Smooth muscle cell (in vitro differentiated cells): Measurements from ENCODE around the gene SHROOM4. TPM values are rescaled to one million over a fixed set of nuclear protein-coding genes. Genes with fewer than 3 reads are reported as not detected.

Experiments used
- DNase-seq: peaks from one replicate; lab custom pipeline; 2025; ENCODE audit not compliant: unreplicated experiment; lab: John Stamatoyannopoulos, UW
- H2AFZ ChIP-seq: fragments of 200-600 bp; sonication (generic); 2 replicates; pipeline ENCODE4 v1.6.0; 2016; ENCODE audit warnings: antibody characterized with exemption, low read depth, mild to moderate bottlenecking
- H3F3A ChIP-seq: fragments of 200-600 bp; sonication (generic); 2 replicates; pipeline ENCODE4 v1.6.0; 2017; ENCODE audit warnings: antibody characterized with exemption, low read depth
- H3K27ac ChIP-seq: fragments of 200-600 bp; sonication (generic); 2 replicates; pipeline ENCODE4 v1.5.1; 2016; ENCODE audit warnings: low read depth, mild to moderate bottlenecking
- H3K27me3 ChIP-seq: fragments of 200-600 bp; sonication (generic); 2 replicates; pipeline ENCODE4 v1.6.1; 2016; ENCODE audit warnings: low read depth, mild to moderate bottlenecking
- H3K36me3 ChIP-seq: fragments of 200-600 bp; sonication (generic); 2 replicates; pipeline ENCODE4 v1.5.1; 2016; ENCODE audit warnings: low read depth
- H3K4me1 ChIP-seq: fragments of 200-600 bp; sonication (generic); 2 replicates; pipeline ENCODE4 v1.5.1; 2016; ENCODE audit warnings: low read depth
- H3K4me2 ChIP-seq: fragments of 200-600 bp; sonication (generic); 2 replicates; pipeline ENCODE4 v1.6.0; 2016; ENCODE audit warnings: mild to moderate bottlenecking
- H3K4me3 ChIP-seq: fragments of 200-600 bp; sonication (generic); 2 replicates; pipeline ENCODE4 v1.5.1; 2016; ENCODE audit warnings: mild to moderate bottlenecking
- H3K79me2 ChIP-seq: fragments of 200-600 bp; sonication (generic); 2 replicates; pipeline ENCODE4 v1.6.0; 2016; ENCODE audit warnings: low read depth, mild to moderate bottlenecking
- H3K9ac ChIP-seq: fragments of 200-600 bp; sonication (generic); 2 replicates; pipeline ENCODE4 v1.6.0; 2016; ENCODE audit warnings: low read depth
- H3K9me3 ChIP-seq: fragments of 200-600 bp; sonication (generic); replicated peaks from 2 replicates; pipeline ENCODE4 v1.5.1; 2016; ENCODE audit warnings: low read depth
- H4K20me1 ChIP-seq: fragments of 200-600 bp; sonication (generic); 2 replicates; pipeline ENCODE4 v1.6.0; 2016; ENCODE audit warnings: low read depth
- WGBS: methylation state at CpG from one replicate; pipeline ENCODE4 v1.1.7; 2016; ENCODE audit warnings: low lambda C conversion rate; 5-methylcytosine and 5-hydroxymethylcytosine counted together
- polyA plus RNA-seq: library from polyadenylated mRNA; unstranded; fragments of >200 nt; fragmentation: Nextera tagmentation; extraction: Ambion mirVana; gene quantifications from 2 replicates; pipeline ENCODE4 v1.2.1, GENCODE V29; 2016
- total RNA-seq: library from RNA; depleted of rRNA; stranded (reverse); fragments of >200 nt; gene quantifications from 2 replicates; pipeline ENCODE4 v1.2.3, GENCODE V29; 2014
- TF ChIP-seq, protein P1 (sequence below): fragments of 200-600 bp; sonication (generic); IDR thresholded peaks from 2 replicates; pipeline ENCODE4 v1.5.1; 2017; ENCODE audit warnings: borderline replicate concordance, mild to moderate bottlenecking, antibody characterized with exemption; ENCODE audit not compliant: insufficient read depth, poor library complexity, severe bottlenecking

Gene SHROOM4
- total and polyA plus RNA-seq, 2 experiments from 2014 or later = 1.1 to 7.9 TPM

DNA sequence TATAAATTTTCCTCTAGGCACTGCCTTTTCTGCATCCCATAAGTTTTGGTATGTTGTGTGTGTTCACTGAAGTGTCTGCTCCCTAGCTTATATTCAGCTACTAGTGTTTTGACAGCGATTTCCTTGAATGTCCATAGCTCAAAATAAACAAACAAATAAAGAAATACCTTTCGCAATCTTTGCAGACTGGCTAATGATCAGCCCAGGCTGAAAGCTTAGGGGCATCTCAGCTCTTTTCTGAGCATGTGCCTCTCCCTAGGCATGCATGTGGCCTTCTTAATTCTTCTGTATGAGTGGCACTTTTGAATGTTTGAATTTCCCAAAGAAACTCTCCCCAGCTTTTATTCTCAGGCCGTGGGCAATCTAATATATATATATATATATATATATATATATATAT lies 44.6 kb upstream of the SHROOM4 start:
- Histone ChIP-seq H3K4me1 (no peaks in the 10 kb centered on the region), H3K27ac (no peak overlapping the region), H3K9ac (no peak overlapping the region), H2AFZ (no peak overlapping the region), H3K36me3 (no peaks in the 10 kb centered on the region), H3F3A (no peaks in the 10 kb centered on the region), H3K27me3 (no peaks in the 10 kb centered on the region), H4K20me1 (no peaks in the 10 kb centered on the region), H3K79me2 (no peaks in the 10 kb centered on the region), H3K4me3 (no peak overlapping the region), H3K4me2 (no peak overlapping the region), H3K9me3 (no peaks in the 10 kb centered on the region)
- no peak for DNase-seq
- 78% methylated on average over 3 of the region's 3 CpGs for WGBS
- TF ChIP-seq, protein P1, sequence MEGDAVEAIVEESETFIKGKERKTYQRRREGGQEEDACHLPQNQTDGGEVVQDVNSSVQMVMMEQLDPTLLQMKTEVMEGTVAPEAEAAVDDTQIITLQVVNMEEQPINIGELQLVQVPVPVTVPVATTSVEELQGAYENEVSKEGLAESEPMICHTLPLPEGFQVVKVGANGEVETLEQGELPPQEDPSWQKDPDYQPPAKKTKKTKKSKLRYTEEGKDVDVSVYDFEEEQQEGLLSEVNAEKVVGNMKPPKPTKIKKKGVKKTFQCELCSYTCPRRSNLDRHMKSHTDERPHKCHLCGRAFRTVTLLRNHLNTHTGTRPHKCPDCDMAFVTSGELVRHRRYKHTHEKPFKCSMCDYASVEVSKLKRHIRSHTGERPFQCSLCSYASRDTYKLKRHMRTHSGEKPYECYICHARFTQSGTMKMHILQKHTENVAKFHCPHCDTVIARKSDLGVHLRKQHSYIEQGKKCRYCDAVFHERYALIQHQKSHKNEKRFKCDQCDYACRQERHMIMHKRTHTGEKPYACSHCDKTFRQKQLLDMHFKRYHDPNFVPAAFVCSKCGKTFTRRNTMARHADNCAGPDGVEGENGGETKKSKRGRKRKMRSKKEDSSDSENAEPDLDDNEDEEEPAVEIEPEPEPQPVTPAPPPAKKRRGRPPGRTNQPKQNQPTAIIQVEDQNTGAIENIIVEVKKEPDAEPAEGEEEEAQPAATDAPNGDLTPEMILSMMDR = no peak

DNA sequence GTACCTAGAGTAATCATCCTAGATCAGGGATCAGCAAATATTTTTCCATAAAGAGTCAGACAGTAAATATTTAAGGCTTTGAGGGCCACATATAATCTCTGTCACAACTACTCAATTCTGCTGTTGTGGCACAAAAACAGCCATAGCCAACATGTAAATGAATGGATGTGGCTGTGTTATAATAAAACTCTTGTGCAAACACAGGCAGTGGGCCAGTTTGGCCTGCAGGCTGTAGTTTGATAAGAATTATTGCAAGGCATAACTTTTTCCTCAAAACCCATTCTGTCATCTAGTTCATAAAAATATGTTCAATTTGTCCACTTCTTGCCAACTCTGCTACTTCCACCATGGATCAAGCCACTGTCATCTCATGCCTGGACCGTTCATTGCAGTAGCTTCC lies 39.4 kb upstream of the SHROOM4 start:
- no peak overlapping the region for H3K4me3 ChIP-seq
- no peaks in the 10 kb centered on the region for H3K79me2 ChIP-seq
- no peaks in the 10 kb centered on the region for H3K27me3 ChIP-seq
- no peak overlapping the region for H3K9ac ChIP-seq
- H3K4me2 ChIP-seq = no peak overlapping the region
- TF ChIP-seq, protein P1 = no peak
- H3F3A ChIP-seq = no peaks in the 10 kb centered on the region
- DNase-seq = no peak
- H2AFZ ChIP-seq = no peak overlapping the region
- no peak overlapping the region for H3K27ac ChIP-seq
- WGBS = 81% methylated on average over 1 of the region's 1 CpG
- no peaks in the 10 kb centered on the region for H3K9me3 ChIP-seq
- no peaks in the 10 kb centered on the region for H3K36me3 ChIP-seq
- H4K20me1 ChIP-seq = no peaks in the 10 kb centered on the region
- no peaks in the 10 kb centered on the region for H3K4me1 ChIP-seq

DNA sequence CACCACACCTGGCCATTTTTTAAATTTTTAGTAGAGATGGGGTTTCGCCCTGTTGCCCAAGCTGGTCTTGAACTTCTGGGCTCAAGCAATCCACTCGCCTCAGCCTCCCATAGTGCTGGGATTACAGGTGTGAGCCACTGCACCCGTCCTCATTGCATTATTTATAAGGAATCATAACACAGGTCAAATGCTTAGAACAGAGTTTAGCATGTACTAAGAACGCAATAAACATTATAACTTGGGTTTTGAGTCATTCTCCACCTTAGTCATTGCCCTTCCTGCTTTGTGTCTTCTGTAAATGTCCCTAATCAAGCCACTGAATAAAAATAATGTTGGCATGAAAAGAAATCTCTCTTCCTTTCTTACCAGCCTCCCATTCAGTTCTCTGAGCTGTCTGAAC lies 38.5 kb upstream of the SHROOM4 start:
- TF ChIP-seq, protein P1 = no peak
- H3K27me3 ChIP-seq = no peaks in the 10 kb centered on the region
- no peak overlapping the region for H2AFZ ChIP-seq
- no peaks in the 10 kb centered on the region for H3K36me3 ChIP-seq
- no peak overlapping the region for H3K4me3 ChIP-seq
- no peak overlapping the region for H3K4me2 ChIP-seq
- H4K20me1 ChIP-seq = no peaks in the 10 kb centered on the region
- H3K9ac ChIP-seq = no peak overlapping the region
- H3F3A ChIP-seq = no peaks in the 10 kb centered on the region
- no peaks in the 10 kb centered on the region for H3K4me1 ChIP-seq
- DNase-seq = no peak
- no peaks in the 10 kb centered on the region for H3K79me2 ChIP-seq
- WGBS = 81% methylated on average over 4 of the region's 4 CpGs
- H3K27ac ChIP-seq = no peak overlapping the region
- no peaks in the 10 kb centered on the region for H3K9me3 ChIP-seq

DNA sequence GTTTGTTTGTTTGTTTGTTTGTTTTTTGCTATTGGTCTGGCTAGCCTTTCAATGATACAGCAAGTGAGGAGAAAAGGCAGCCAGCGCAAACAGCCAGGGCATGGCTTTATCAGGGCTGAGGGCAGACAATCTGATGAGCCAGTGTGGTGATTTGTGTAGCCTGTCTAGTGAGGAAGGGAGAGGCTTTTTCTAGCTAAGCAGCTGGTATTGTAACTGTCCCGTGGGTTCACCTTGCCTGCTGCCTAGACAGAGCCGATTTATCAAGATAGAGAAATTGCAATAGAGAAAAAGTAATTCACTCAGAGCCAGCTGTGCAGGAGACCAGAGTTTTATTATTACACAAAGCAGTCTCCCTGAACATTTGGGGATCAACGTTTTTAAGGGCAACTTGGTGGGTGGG lies 28.2 kb upstream of the SHROOM4 start:
- no peak overlapping the region for H3K4me3 ChIP-seq
- no peak overlapping the region for H3K9ac ChIP-seq
- no peaks in the 10 kb centered on the region for H3K27me3 ChIP-seq
- no peak overlapping the region for H3K4me2 ChIP-seq
- no peaks in the 10 kb centered on the region for H3K36me3 ChIP-seq
- no peak overlapping the region for H2AFZ ChIP-seq
- TF ChIP-seq, protein P1 = no peak
- WGBS = 51% methylated on average over 4 of the region's 4 CpGs
- no peaks in the 10 kb centered on the region for H3K9me3 ChIP-seq
- no peaks in the 10 kb centered on the region for H3K4me1 ChIP-seq
- H3F3A ChIP-seq = no peaks in the 10 kb centered on the region
- no peak for DNase-seq
- no peaks in the 10 kb centered on the region for H3K79me2 ChIP-seq
- no peak overlapping the region for H3K27ac ChIP-seq
- H4K20me1 ChIP-seq = no peaks in the 10 kb centered on the region
